Measurements from ENCODE around the gene ZNF70. TPM values are rescaled to one million over a fixed set of nuclear protein-coding genes. Genes with fewer than 3 reads are reported as not detected.

The ZNF70 gene
- total RNA-seq, 1 donor from 2014 or later: 5.3 TPM

DNA sequence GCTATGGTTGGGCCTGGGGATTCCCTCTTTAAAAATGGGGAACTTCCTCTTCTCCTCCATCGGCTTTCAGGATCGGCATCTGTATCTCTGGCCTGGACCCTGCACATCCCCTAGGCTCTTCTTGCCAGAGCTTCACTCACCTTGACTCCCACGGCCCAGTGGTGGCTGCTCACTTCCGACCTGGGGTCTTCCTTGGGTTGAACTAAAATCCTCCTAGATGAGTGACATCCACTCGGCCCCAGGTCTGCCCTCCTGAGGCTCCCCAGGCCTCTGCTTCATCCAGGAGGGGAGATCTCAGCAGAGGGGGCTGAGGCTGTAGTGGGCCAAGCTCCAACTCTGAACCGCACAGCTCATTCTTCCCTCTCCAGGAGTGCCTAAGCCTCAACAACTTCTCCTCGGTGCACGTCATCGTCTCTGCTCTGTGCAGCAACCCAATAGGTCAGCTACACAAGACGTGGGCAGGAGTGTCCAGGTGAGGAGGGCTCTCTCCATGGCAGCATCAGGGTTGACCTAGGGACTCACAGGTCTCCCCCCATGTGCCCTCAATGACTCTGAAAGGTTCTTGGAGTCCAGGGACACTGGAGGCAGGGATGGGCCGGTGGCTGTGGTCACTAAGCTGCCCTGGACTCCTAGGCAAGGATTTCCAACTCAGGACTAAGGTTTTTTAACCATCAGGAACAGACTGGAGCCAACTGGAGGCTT, 56.8 kb downstream of the ZNF70 start:
- no peak for DNase-seq (ENCODE audit: low spot score)

DNA sequence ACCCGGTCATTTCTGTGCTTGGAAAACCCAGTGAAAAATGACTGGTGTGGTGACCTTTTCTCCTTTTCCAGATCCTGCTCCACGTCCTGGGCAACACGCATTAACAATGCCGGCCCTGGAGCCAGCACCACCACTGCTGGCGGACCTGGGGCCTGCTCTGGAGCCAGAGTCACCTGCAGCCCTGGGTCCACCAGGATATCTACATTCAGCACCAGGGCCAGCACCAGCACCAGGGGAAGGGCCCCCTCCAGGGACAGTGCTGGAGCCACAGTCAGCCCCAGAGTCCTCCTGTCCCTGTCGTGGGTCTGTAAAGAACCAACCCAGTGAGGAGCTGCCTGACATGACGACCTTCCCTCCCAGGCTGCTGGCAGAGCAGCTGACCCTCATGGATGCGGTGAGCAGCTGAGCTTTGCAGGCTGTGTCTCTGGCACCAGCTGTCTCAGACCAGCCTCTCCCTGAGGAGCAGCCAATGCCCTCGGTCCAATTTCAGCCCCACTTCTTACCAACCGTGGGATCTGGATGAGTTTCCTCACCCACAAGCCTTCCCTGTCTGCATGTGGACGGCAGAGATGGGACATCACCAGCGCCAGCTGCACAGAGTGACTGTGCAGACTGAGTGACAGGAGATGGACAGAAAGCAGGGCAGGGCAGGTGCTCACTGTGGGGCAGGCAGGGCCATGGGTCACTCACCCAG, 58.2 kb downstream of the ZNF70 start:
- no peak for DNase-seq (ENCODE audit: low spot score)

DNA sequence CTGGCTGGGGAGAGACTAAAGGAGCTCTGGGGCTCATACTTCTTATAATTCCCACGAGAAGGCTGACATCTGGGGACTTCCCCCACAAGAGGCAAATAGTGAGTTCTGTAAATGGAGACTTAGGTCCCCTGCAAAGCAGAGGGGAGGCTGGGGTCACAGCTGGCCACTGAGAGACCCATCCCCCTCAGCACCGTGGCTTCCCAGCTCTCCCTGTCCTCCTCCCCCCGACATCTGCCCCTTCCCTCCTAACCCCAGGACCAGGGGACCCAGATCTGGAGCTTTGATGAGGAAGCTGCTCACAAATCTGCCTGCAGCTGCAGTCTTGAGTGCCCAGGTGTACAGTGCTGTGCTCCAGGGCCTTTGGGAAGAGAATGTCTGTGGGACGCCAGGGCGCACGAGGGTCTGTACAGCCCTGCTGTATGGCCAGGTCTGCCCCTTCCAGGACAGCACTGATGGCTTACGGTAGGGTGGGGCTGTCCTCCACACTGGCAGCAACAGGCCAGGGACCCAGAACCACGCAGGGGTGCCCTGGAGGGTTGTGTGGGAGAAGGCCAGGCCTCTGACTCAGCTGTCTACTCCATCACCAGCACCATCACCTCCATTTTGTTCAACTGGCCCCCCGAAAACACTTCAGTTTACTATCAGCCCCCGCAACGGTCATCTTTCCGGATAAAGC, 59.0 kb downstream of the ZNF70 start:
- DNase-seq (ENCODE audit: low spot score): no peak

DNA sequence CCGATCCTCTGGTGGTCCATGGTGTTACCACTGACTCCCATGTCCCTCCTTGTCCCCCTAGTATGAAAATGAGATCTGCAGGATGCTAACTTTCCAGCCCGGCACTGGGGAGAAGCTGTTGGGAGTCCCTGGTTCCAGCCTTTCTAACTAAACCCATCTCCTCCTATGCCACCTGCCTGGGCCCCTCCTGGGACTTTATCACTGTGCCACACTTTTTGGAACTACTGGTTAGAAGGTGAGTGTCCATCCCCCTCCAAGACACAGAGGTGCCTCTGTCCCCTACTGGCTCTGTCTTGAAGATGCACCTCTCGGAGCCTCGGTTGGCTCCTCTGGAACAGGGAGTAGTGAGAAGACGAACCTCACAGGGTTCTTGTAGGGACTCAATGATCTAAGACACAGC, 60.2 kb downstream of the ZNF70 start, which contains the start of gene RGL4:
Gene RGL4 (plus strand): TSS at position 301 of the 400 bp plus-strand sequence. CDS start 1,018 bp downstream, outside the sequence.
- no peak for DNase-seq (ENCODE audit: low spot score)

DNA sequence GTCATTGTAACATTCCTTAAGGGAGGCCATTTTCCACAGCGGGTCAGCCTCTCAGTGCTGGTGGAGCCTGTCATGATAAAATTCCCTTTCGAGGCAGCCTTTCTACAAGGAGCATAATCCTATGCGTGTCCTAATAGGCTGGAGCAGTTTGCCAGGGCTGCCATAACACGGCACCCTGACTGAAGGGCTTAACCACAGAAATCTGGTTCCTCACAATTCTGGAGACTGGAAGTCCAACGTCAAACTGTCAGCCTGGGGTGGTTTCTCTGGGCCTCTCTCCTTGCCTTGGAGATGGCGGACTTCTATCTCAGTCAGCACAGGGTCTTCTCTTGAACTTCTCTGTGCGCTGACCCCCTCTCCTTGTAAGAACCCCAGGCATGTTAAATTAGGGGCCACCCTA, 61.5 kb downstream of the ZNF70 start:
- no peak for DNase-seq (ENCODE audit: low spot score)

Other genes with a start within 250 kb of the ZNF70 start
- gene IGLL1, start 170.8 kb downstream of the ZNF70 start, total RNA-seq (ENCODE audit: insufficient read depth, low replicate concordance): not detected
- not detected for gene DRICH1, start 118.8 kb downstream of the ZNF70 start, total RNA-seq (ENCODE audit: insufficient read depth, low replicate concordance)
- 3.1 TPM for gene RGL4, start 60.1 kb downstream of the ZNF70 start, total RNA-seq (ENCODE audit: insufficient read depth, low replicate concordance)
- gene VPREB3, start 3.3 kb upstream of the ZNF70 start, total RNA-seq (ENCODE audit: insufficient read depth, low replicate concordance): not detected
- gene C22orf15, start 11.9 kb upstream of the ZNF70 start, total RNA-seq (ENCODE audit: insufficient read depth, low replicate concordance): not detected
- gene CHCHD10, start 16.9 kb upstream of the ZNF70 start, total RNA-seq (ENCODE audit: insufficient read depth, low replicate concordance): not detected
- gene MMP11, start 21.7 kb upstream of the ZNF70 start, total RNA-seq (ENCODE audit: insufficient read depth, low replicate concordance): 13.7 TPM
- 8.9 TPM for gene SMARCB1, start 35.9 kb upstream of the ZNF70 start, total RNA-seq (ENCODE audit: insufficient read depth, low replicate concordance)
- not detected for gene DERL3, start 87.9 kb upstream of the ZNF70 start, total RNA-seq (ENCODE audit: insufficient read depth, low replicate concordance)
- gene SLC2A11, start 106.8 kb upstream of the ZNF70 start, total RNA-seq (ENCODE audit: insufficient read depth, low replicate concordance): 6.7 TPM
- gene MIF, start 143.3 kb upstream of the ZNF70 start, total RNA-seq (ENCODE audit: insufficient read depth, low replicate concordance): 202 TPM
- gene GSTT2B, start 210.1 kb upstream of the ZNF70 start, total RNA-seq (ENCODE audit: insufficient read depth, low replicate concordance): 7.2 TPM
- 3.6 TPM for gene DDTL, start 215.8 kb upstream of the ZNF70 start, total RNA-seq (ENCODE audit: insufficient read depth, low replicate concordance)
- 21.4 TPM for gene DDT, start 223.3 kb upstream of the ZNF70 start, total RNA-seq (ENCODE audit: insufficient read depth, low replicate concordance)
- gene GSTT2, start 229.0 kb upstream of the ZNF70 start, total RNA-seq (ENCODE audit: insufficient read depth, low replicate concordance): not detected

Data from umbilical cord (tissue), 2 donors.